HCT116 (cell line): ENCODE results near the gene OR13C4. TPM values are rescaled to one million over a fixed set of nuclear protein-coding genes. Genes with fewer than 3 reads are reported as not detected.
"Not testable (repeated sequence)": the region's sequence is repeated elsewhere in the genome, so short reads cannot be mapped to it uniquely, and the experiment has no call there.

Experiments used
- ATAC-seq: fragments of 200-7000 bp; cut with Tn5 transposase; 2 replicates; pipeline ENCODE4 v1.9.1; 2020; ENCODE audit warnings: mild to moderate bottlenecking, moderate library complexity
- BruUV-seq: library from RNA; stranded (reverse); fragments of 400-500 nt; replicated peaks from 2 replicates; lab custom pipeline; 2021; lab: Mats Ljungman, UMichigan
- CTCF ChIA-PET: fragments of 300-600 bp; sonication (Branson Sonifier 250); formaldehyde crosslinking; loops from one replicate; lab custom pipeline; 2021; ENCODE audit warnings: antibody characterized with exemption; lab: Charles Lee
- POLR2A ChIA-PET: fragments of 300-600, 350-600 bp; sonication (Branson Sonifier 250); formaldehyde crosslinking; loops from one replicate; lab custom pipeline; 2021; ENCODE audit warnings: antibody characterized with exemption; lab: Charles Lee
- RAD21 ChIA-PET, 2 experiments: fragments of 300-600 bp; sonication (Branson Sonifier 250); formaldehyde crosslinking; loops; one replicate each; lab custom pipeline; 2023; ENCODE audit warnings: low total read pairs in 2 of 2; ENCODE audit not compliant: uncharacterized antibody in 2 of 2, unreplicated experiment in 2 of 2, low non-redundant PET in 1 of 2; lab: Charles Lee
- DNase-seq: peaks from one replicate; pipeline ENCODE4 v3.0.0-alpha.2; 2010; ENCODE audit warnings: low read depth, low spot score
- H2AFZ ChIP-seq: fragments of 200-600 bp; shearing (Covaris generic), sonication (generic); 2 replicates; pipeline ENCODE4 v1.6.1; 2017; ENCODE audit warnings: low read depth, mixed run types, mixed read lengths, antibody characterized with exemption, low read length; ENCODE audit not compliant: poor library complexity, severe bottlenecking
- H3K27ac ChIP-seq: 2 replicates; pipeline ENCODE4 v1.5.1; 2012; ENCODE audit warnings: low read depth, low read length
- H3K27me3 ChIP-seq: fragments of 200-600 bp; sonication (generic); 2 replicates; pipeline ENCODE4 v1.6.1; 2016; ENCODE audit warnings: mixed run types, low read length, mixed read lengths; ENCODE audit not compliant: insufficient read depth
- H3K36me3 ChIP-seq, 2 experiments: fragments of 200-500 bp in 1 of 2; fragments of 200-600 bp in 1 of 2; sonication (Bioruptor generic) in 1 of 2; sonication (generic) in 1 of 2; 2 replicates each; pipeline versions ENCODE4 v1.5.1 to v1.6.1; 2014 to 2016; ENCODE audit warnings: low read length in 2 of 2, inconsistent platforms in 1 of 2, mixed read lengths in 1 of 2, mixed run types in 1 of 2; ENCODE audit not compliant: insufficient read depth in 2 of 2, control insufficient read depth in 1 of 2
- H3K4me1 ChIP-seq, 2 experiments: fragments of 200-600 bp in 1 of 2; sonication (generic) in 1 of 2; 2 replicates each; pipeline versions ENCODE4 v1.5.1 to v1.6.1; 2012 to 2017; ENCODE audit warnings: low read length in 2 of 2, inconsistent platforms in 1 of 2, mild to moderate bottlenecking in 1 of 2, mixed read lengths in 1 of 2, mixed run types in 1 of 2, moderate library complexity in 1 of 2; ENCODE audit not compliant: insufficient read depth in 2 of 2, control insufficient read depth in 1 of 2
- H3K4me2 ChIP-seq: fragments of 200-600 bp; sonication (generic); 2 replicates; pipeline ENCODE4 v1.6.1; 2017; ENCODE audit warnings: mixed run types, low read length, mixed read lengths
- H3K4me3 ChIP-seq, 2 experiments: fragments of 200-600 bp in 1 of 2; sonication (generic) in 1 of 2; replicated peaks in 1 of 2; 2 replicates each; pipeline ENCODE4 v1.5.1; 2011 to 2016; ENCODE audit warnings: low read length in 2 of 2, control low read depth in 1 of 2, low read depth in 1 of 2, mild to moderate bottlenecking in 1 of 2, mixed read lengths in 1 of 2, mixed run types in 1 of 2
- H3K79me2 ChIP-seq: fragments of 200-600 bp; sonication (generic); 2 replicates; pipeline ENCODE4 v1.6.1; 2017; ENCODE audit warnings: mild to moderate bottlenecking, mixed run types, low read length, moderate library complexity, mixed read lengths; ENCODE audit not compliant: insufficient read depth
- H3K9ac ChIP-seq: fragments of 200-600 bp; sonication (generic); 2 replicates; pipeline ENCODE4 v1.6.1; 2016; ENCODE audit warnings: low read length, mixed read lengths
- H3K9me2 ChIP-seq: fragments of 200-600 bp; sonication (generic), shearing (Covaris generic); 2 replicates; pipeline ENCODE4 v1.6.1; 2017; ENCODE audit warnings: mixed run types, mild to moderate bottlenecking, moderate library complexity; ENCODE audit not compliant: insufficient read depth
- H3K9me3 ChIP-seq, 2 experiments: fragments of 200-500 bp in 1 of 2; fragments of 200-600 bp in 1 of 2; sonication (Bioruptor generic) in 1 of 2; sonication (generic) in 1 of 2; 2 replicates each; pipeline ENCODE4 v1.6.1; 2014 to 2017; ENCODE audit warnings: low read length in 2 of 2, mixed read lengths in 2 of 2, inconsistent platforms in 1 of 2, low read depth in 1 of 2, mild to moderate bottlenecking in 1 of 2, mixed run types in 1 of 2, moderate library complexity in 1 of 2; ENCODE audit not compliant: control insufficient read depth in 1 of 2, insufficient read depth in 1 of 2
- H4K20me1 ChIP-seq: fragments of 200-600 bp; sonication (generic), shearing (Covaris generic); 2 replicates; pipeline ENCODE4 v1.6.1; 2017; ENCODE audit warnings: mixed run types, mild to moderate bottlenecking, moderate library complexity; ENCODE audit not compliant: insufficient read depth
- EZH2 ChIP-seq: fragments of 200-600 bp; sonication (generic); IDR thresholded peaks from 2 replicates; pipeline ENCODE4 v1.6.1; 2017; ENCODE audit warnings: antibody characterized with exemption, mixed run types
- SIN3A ChIP-seq: IDR thresholded peaks from 2 replicates; pipeline ENCODE4 v1.6.1; 2012; ENCODE audit warnings: low read depth
- intact Hi-C: fragments of 100-400 bp; cut with micrococcal nuclease; formaldehyde crosslinking; loops from 2 replicates; pipeline ENCODE4 v1.10.0; 2022
- total RNA-seq: library from RNA; stranded (reverse); gene quantifications from one replicate; pipeline ENCODE4 v1.2.1, GENCODE V29; 2021; ENCODE audit not compliant: unreplicated experiment
- TF ChIP-seq, protein P1 (sequence below): IDR thresholded peaks from 2 replicates; pipeline ENCODE4 v1.6.1; 2012; ENCODE audit warnings: low read depth

The OR13C4 gene
- total RNA-seq, 1 experiment from 2014 or later, result not detected

DNA sequence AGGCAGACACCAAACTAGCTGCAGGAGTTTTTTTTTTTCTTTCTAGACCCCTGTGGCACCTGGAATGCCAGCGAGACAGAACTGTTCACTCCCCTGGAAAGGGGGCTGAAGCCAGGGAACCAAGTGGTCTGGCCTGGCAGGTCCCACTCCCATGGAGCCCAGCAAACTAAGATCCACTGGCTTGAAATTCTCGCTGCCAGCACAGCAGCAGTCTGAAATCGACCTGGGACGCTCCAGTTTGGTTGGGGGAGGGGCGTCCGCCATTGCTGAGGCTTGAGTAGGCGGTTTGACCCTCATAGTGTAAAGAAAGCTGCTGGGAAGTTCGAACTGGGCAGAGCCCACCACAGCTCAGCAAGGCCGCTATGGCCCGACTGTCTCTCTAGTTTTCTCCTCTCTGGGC lies 6.8 kb downstream of the OR13C4 start:
- H3K27ac ChIP-seq, H3K9ac ChIP-seq, H3K27me3 ChIP-seq, H4K20me1 ChIP-seq, H3K36me3 ChIP-seq, DNase-seq, H3K9me3 ChIP-seq, H3K4me2 ChIP-seq, H3K79me2 ChIP-seq, ATAC-seq, H3K9me2 ChIP-seq, CTCF ChIA-PET, RAD21 ChIA-PET, POLR2A ChIA-PET, intact Hi-C loops, H3K4me3 ChIP-seq, H3K4me1 ChIP-seq, H2AFZ ChIP-seq, BruUV-seq: not testable (repeated sequence)

DNA sequence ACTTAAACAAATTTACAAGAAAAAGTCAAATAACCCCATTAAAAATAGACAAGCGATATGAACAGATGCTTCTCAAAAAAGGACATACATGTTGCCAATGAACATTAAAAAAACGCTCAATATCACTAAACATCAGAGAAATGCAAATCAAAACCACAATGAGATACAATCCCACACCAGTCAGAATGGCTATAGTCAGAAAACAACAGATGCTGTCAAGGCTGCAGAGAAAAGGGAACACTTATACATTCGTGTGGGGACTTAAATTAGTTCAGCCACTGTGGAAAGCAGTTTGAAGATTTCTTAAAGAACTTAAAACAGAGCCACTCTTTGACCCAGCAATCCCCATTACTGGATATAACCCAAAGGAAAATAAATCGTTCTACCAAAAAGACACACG lies 12.1 kb downstream of the OR13C4 start:
- ATAC-seq (no peak), DNase-seq (no peak)
- Histone ChIP-seq H4K20me1 (no peaks in the 10 kb centered on the region), H3K9me2 (no peaks in the 10 kb centered on the region), H3K27me3 (no peaks in the 10 kb centered on the region; the same call in 1 of the 2 replicates), H3K9me3 (no peaks in the 10 kb centered on the region), H3K4me1 (no peaks in the 10 kb centered on the region), H3K4me2 (no peak overlapping the region), H3K27ac (no peak overlapping the region), H3K4me3 (no peak overlapping the region), H2AFZ (no peak overlapping the region)
- CTCF ChIA-PET, result no interaction called here
- RAD21 ChIA-PET, result no interaction called here
- TF ChIP-seq, protein P1, sequence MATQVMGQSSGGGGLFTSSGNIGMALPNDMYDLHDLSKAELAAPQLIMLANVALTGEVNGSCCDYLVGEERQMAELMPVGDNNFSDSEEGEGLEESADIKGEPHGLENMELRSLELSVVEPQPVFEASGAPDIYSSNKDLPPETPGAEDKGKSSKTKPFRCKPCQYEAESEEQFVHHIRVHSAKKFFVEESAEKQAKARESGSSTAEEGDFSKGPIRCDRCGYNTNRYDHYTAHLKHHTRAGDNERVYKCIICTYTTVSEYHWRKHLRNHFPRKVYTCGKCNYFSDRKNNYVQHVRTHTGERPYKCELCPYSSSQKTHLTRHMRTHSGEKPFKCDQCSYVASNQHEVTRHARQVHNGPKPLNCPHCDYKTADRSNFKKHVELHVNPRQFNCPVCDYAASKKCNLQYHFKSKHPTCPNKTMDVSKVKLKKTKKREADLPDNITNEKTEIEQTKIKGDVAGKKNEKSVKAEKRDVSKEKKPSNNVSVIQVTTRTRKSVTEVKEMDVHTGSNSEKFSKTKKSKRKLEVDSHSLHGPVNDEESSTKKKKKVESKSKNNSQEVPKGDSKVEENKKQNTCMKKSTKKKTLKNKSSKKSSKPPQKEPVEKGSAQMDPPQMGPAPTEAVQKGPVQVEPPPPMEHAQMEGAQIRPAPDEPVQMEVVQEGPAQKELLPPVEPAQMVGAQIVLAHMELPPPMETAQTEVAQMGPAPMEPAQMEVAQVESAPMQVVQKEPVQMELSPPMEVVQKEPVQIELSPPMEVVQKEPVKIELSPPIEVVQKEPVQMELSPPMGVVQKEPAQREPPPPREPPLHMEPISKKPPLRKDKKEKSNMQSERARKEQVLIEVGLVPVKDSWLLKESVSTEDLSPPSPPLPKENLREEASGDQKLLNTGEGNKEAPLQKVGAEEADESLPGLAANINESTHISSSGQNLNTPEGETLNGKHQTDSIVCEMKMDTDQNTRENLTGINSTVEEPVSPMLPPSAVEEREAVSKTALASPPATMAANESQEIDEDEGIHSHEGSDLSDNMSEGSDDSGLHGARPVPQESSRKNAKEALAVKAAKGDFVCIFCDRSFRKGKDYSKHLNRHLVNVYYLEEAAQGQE, result no peak
- TF ChIP-seq EZH2, result no peak
- TF ChIP-seq SIN3A, result no peak
- TF ChIP-seq, all 23 proteins: peak for 0
- no peaks in the 10 kb centered on the region for H3K79me2 ChIP-seq
- intact Hi-C loops, result no loop called here
- POLR2A ChIA-PET, result no interaction called here
- H3K9ac ChIP-seq, result no peak overlapping the region
- no peaks in the 10 kb centered on the region for H3K36me3 ChIP-seq
- BruUV-seq, result no TSS peak
